WERI-Rb-1 (cell line): Measurements from ENCODE around the gene FAS.

Experiments
- DNase-seq: peaks from one replicate; pipeline ENCODE4 v3.0.0-alpha.2; 2020
- H3K27ac ChIP-seq: fragments of 250-450 bp; sonication (Bioruptor Pico); 2 replicates; pipeline ENCODE4 v1.5.1; 2020; ENCODE audit warnings: mild to moderate bottlenecking, moderate library complexity
- H3K27me3 ChIP-seq: fragments of 250-450 bp; sonication (Bioruptor Pico); 2 replicates; pipeline ENCODE4 v1.5.1; 2021; ENCODE audit warnings: mild to moderate bottlenecking, low read depth, moderate library complexity; ENCODE audit not compliant: insufficient read depth, severe bottlenecking
- H3K36me3 ChIP-seq: fragments of 250-450 bp; sonication (Bioruptor Pico); 2 replicates; pipeline ENCODE4 v1.5.1; 2020; ENCODE audit warnings: mild to moderate bottlenecking, moderate library complexity
- H3K4me3 ChIP-seq: 2 replicates; pipeline ENCODE4 v1.5.1; 2011; ENCODE audit warnings: low read depth, mild to moderate bottlenecking, control low read depth, low read length
- H3K9me3 ChIP-seq: fragments of 250-450 bp; sonication (Bioruptor Pico); 2 replicates; pipeline ENCODE4 v1.5.1; 2021; ENCODE audit warnings: mild to moderate bottlenecking, moderate library complexity; ENCODE audit not compliant: severe bottlenecking
- CTCF ChIP-seq: IDR thresholded peaks from 2 replicates; pipeline ENCODE4 v1.5.1; 2011; ENCODE audit warnings: low read depth, mild to moderate bottlenecking, control low read depth, inconsistent platforms, low read length

Gene FAS

GRCh38 chr10:89035461-89035860, 44.9 kb downstream of the FAS start:
- H3K36me3 ChIP-seq, result no peaks in the 10 kb centered on the region
- TF ChIP-seq CTCF, result no peak
- H3K27me3 ChIP-seq, result no peaks in the 10 kb centered on the region
- DNase-seq, result no peak
- H3K27ac ChIP-seq, result no peak overlapping the region
- H3K4me3 ChIP-seq, result no peak overlapping the region
- H3K9me3 ChIP-seq, result no peaks in the 10 kb centered on the region

- Histone ChIP-seq H3K27ac (no peak overlapping the region), H3K9me3 (no peaks in the 10 kb centered on the region), H3K27me3 (no peaks in the 10 kb centered on the region), H3K36me3 (no peaks in the 10 kb centered on the region), H3K4me3 (no peak overlapping the region)
- DNase-seq, result no peak
- no peak for TF ChIP-seq CTCF
Observed at GRCh38 chr10:89037096-89037495, 46.5 kb downstream of the FAS start.

DNA sequence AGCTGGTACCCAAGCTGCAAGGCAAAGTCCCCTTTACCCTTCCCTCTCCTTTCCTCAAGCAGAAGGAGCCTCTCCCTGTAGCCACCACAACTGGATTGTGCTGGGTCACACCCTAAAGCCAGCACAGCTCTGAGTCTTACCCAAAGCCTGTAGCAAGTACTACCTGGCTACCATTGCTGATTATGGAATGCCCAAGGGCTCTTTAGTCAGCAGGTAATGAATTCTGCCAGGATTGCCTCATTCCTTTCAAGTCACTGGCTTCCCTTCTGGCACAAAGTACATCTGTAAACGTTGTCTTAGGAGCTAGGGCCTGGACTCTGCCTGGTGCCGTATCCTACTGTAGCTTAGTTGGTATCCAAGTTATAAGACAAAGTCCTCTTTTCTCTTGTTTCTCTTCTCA, 52.0 kb downstream of the FAS start:
- Histone ChIP-seq H3K27ac (no peak overlapping the region), H3K27me3 (no peaks in the 10 kb centered on the region), H3K9me3 (no peaks in the 10 kb centered on the region), H3K36me3 (no peaks in the 10 kb centered on the region), H3K4me3 (no peak overlapping the region)
- no peak for DNase-seq
- TF ChIP-seq CTCF, result no peak

- H3K36me3 ChIP-seq, result no peaks in the 10 kb centered on the region
- no peak overlapping the region for H3K4me3 ChIP-seq
- no peaks in the 10 kb centered on the region for H3K27me3 ChIP-seq
- H3K27ac ChIP-seq, result no peak overlapping the region
- no peak for TF ChIP-seq CTCF
- no peak for DNase-seq
- H3K9me3 ChIP-seq, result no peaks in the 10 kb centered on the region
Observed at GRCh38 chr10:89043052-89043451, 52.5 kb downstream of the FAS start.

- TF ChIP-seq CTCF, result no peak
- Histone ChIP-seq H3K27ac (no peak overlapping the region), H3K4me3 (no peak overlapping the region), H3K36me3 (no peaks in the 10 kb centered on the region), H3K9me3 (no peaks in the 10 kb centered on the region), H3K27me3 (no peaks in the 10 kb centered on the region)
- no peak for DNase-seq
Observed at GRCh38 chr10:89047397-89047796, 56.8 kb downstream of the FAS start.

DNA sequence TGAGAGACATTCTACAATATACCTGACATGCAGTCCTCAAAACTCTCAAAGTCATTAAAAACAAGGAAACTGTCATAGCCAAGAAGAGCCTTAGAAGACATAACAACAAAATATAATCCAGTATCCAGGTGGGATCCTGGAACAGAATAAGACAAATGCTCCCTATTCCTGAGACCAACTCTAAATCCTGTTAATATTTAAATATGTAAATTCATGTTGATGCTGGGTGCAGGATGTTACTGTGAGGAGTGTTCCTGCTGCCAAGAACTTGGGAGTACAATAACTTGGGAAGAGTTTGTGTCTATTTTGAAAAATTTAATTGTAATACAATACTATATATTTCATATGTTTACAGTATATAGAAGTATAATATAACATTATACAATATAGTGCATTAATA, 61.0 kb downstream of the FAS start:
- DNase-seq, result no peak
- Histone ChIP-seq H3K9me3 (no peaks in the 10 kb centered on the region), H3K27ac (no peak overlapping the region), H3K36me3 (no peaks in the 10 kb centered on the region), H3K4me3 (no peak overlapping the region), H3K27me3 (no peaks in the 10 kb centered on the region)
- TF ChIP-seq CTCF, result no peak
